ENCODE results near the gene RAPGEF3.

RAPGEF3 gene

GRCh38 chr12:47768323-47768811 is 9.7 kb upstream of the RAPGEF3 start:
- H3K4me3 ChIP-seq (ENCODE audit: low read depth, low read length): no peak overlapping the region
- in situ Hi-C loops (cut with HindIII; ENCODE audit: low pct_ligation_motif_present, low sequenced_read_pairs): no loop called here
- no peak overlapping the region for H3K27ac ChIP-seq
- H3K27me3 ChIP-seq (replicated peaks): no peaks in the 10 kb centered on the region
- DNase-seq: no peak
- no peaks in the 10 kb centered on the region for H3K36me3 ChIP-seq (replicated peaks)
- TF ChIP-seq CTCF (IDR thresholded peaks at IDR 0.05; ENCODE audit: low read depth, low read length, missing control alignments): no peak

- TF ChIP-seq CTCF (IDR thresholded peaks at IDR 0.05; ENCODE audit: low read depth, low read length, missing control alignments): peak; percentile 72
- Histone ChIP-seq H3K27me3 (replicated peaks) (no peaks in the 10 kb centered on the region), H3K36me3 (replicated peaks) (no peaks in the 10 kb centered on the region), H3K27ac (no peak overlapping the region), H3K4me3 (ENCODE audit: low read depth, low read length) (no peak overlapping the region)
- DNase-seq: no peak
- in situ Hi-C loops (cut with HindIII; ENCODE audit: low pct_ligation_motif_present, low sequenced_read_pairs): no loop called here
Observed at GRCh38 chr12:47767216-47767724, 8.6 kb upstream of the RAPGEF3 start.

- Histone ChIP-seq H3K4me3 (ENCODE audit: low read depth, low read length) (no peak overlapping the region), H3K36me3 (replicated peaks) (no peaks in the 10 kb centered on the region), H3K27me3 (replicated peaks) (no peaks in the 10 kb centered on the region), H3K27ac (no peak overlapping the region)
- TF ChIP-seq CTCF (IDR thresholded peaks at IDR 0.05; ENCODE audit: low read depth, low read length, missing control alignments): no peak
- in situ Hi-C loops (cut with HindIII; ENCODE audit: low pct_ligation_motif_present, low sequenced_read_pairs): no loop called here
- no peak for DNase-seq
Observed at GRCh38 chr12:47766502-47767215, 8.0 kb upstream of the RAPGEF3 start.

- no peak overlapping the region for H3K27ac ChIP-seq
- DNase-seq: no peak
- TF ChIP-seq CTCF (IDR thresholded peaks at IDR 0.05; ENCODE audit: low read depth, low read length, missing control alignments): no peak
- H3K4me3 ChIP-seq (ENCODE audit: low read depth, low read length): no peak overlapping the region
- H3K36me3 ChIP-seq (replicated peaks): no peaks in the 10 kb centered on the region
- H3K27me3 ChIP-seq (replicated peaks): no peaks in the 10 kb centered on the region
- in situ Hi-C loops (cut with HindIII; ENCODE audit: low pct_ligation_motif_present, low sequenced_read_pairs): no loop called here
Observed at GRCh38 chr12:47763481-47764346, 5.0 kb upstream of the RAPGEF3 start.

GRCh38 chr12:47762850-47763465 is 4.3 kb upstream of the RAPGEF3 start:
- no peak for TF ChIP-seq CTCF (IDR thresholded peaks at IDR 0.05; ENCODE audit: low read depth, low read length, missing control alignments)

More at GRCh38 chr12:47762850-47763465, 4.3 kb upstream of the RAPGEF3 start:
- Histone ChIP-seq H3K27me3 (replicated peaks) (no peaks in the 10 kb centered on the region), H3K27ac (no peak overlapping the region), H3K4me3 (ENCODE audit: low read depth, low read length) (no peak overlapping the region), H3K36me3 (replicated peaks) (no peaks in the 10 kb centered on the region)
- in situ Hi-C loops (cut with HindIII; ENCODE audit: low pct_ligation_motif_present, low sequenced_read_pairs): no loop called here
- no peak for DNase-seq

Measured in brain microvascular endothelial cell (primary cell).